ENCODE data around the gene DOP1B.

- no peak for TF ChIP-seq CTCF (conservative IDR thresholded peaks at IDR 0.05; ENCODE audit: low read length)
- TF ChIP-seq EZH2phosphoT487 (IDR thresholded peaks at IDR 0.05; ENCODE audit: borderline replicate concordance, low read depth, low read length) = no peak
These were observed 14.7 kb downstream of the DOP1B start for GRCh38 chr21:36171336-36171735.

All from OCI-LY7 (cell line).